ENCODE results near the gene SPIC.

SPIC gene

DNA sequence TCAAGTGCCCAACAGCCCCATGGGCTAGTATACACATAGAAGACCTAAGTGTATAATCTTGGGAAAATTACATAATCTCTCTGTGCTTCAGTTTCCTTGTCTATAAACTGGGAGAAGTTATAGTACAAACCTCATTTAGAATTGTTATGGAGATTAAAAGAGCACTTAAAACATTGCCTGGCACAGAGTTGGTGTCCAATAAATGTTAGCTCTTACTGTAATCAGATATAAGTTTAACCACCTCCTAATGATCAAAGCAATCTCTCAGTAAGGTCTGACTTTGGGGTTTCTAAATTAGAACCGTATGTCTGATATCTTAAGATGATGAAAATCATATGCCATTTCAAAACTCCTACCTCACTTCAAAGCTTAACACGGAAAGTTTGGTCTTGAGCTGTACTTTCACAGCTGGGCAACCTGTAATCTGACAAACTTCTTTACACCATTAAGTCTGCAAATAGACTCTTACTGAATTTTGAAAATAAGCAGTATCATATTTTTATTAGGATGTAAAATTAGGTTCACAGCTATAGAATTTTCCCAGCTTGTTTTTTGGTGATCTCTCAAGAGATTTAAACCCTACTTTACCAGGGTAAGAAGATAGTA, 61.0 kb downstream of the SPIC start:
- no peak for DNase-seq (ENCODE audit: low read depth)

All from activated T-cell treated with anti-CD3 and anti-CD28 coated beads for 48 hours (primary cell).